Sigmoid colon (tissue), 4 donors: Measurements from ENCODE around the gene RAB25.

ENCODE experiments used
- CTCF ChIP-seq, 4 experiments: fragments of 450-650 bp in 3 of 4; fragments of 200-600 bp in 1 of 4; IDR thresholded peaks; one replicate each; pipeline ENCODE4 v1.5.1; 2016 to 2019; ENCODE audit warnings: antibody characterized with exemption in 4 of 4, mild to moderate bottlenecking in 3 of 4, moderate library complexity in 2 of 4
- EP300 ChIP-seq, 4 donors: sonication (generic); formaldehyde crosslinking; IDR thresholded peaks; one replicate each; pipeline ENCODE4 v1.6.1; 2017; ENCODE audit warnings: antibody characterized with exemption in 4 of 4

GRCh38 chr1:156106624-156107488 lies 45.9 kb downstream of the RAB25 start:
- no peak for TF ChIP-seq CTCF (IDR thresholded peaks at IDR 0.05)
- no peak for TF ChIP-seq EP300 (IDR thresholded peaks at IDR 0.05)
